Activated CD4-positive, CD25-positive, alpha-beta regulatory T cell (primary cell): ENCODE measurements around the gene MAN2B1.
"Not testable (repeated sequence)": the region's sequence is repeated elsewhere in the genome, so short reads cannot be mapped to it uniquely, and the experiment has no call there.

Source experiments
- DNase-seq, 4 experiments: peaks; one replicate each; lab custom pipeline; 2025; lab: John Stamatoyannopoulos, UW

The MAN2B1 gene

GRCh38 chr19:12689012-12689411 lies 22.5 kb upstream of the MAN2B1 start:
- DNase-seq: no peak

- no peak for DNase-seq
Measured at GRCh38 chr19:12687496-12688196, 21.1 kb upstream of the MAN2B1 start, which contains the start of gene GNG14. Gene GNG14, plus strand, starts transcription at chr19:12687998. Its CDS starts 51 bp downstream, at chr19:12688049.

DNA sequence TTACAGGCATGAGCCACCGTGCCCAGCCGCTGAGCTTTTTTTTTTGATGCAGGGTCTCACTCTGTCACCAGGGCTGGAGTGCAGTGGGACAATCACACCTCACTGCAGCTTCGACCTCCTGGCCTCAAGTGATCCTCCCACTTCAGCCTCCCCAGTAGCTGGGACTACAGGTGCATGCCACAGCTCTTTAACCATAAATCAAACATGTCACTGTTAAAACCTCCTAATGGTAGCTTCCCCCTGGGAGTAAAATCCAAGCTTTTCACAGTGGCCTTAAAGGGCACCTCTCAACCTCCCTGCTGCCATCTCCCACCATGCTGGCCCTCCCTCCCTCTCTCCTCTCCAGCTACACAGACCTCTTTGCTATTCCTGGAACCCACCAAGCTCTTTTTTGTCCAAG lies 19.3 kb upstream of the MAN2B1 start:
- DNase-seq: no peak

- peak; percentile 59 to 78 (median 73) for DNase-seq
Measured at GRCh38 chr19:12681074-12681987, 14.8 kb upstream of the MAN2B1 start, which contains the start of gene DHPS. Gene DHPS, minus strand, starts transcription at chr19:12681880. Its CDS starts 114 bp downstream, at chr19:12681766.

- no peak for DNase-seq
Measured at GRCh38 chr19:12680034-12680433, 13.5 kb upstream of the MAN2B1 start.

- DNase-seq: not testable (repeated sequence)
Measured at GRCh38 chr19:12678039-12678438, 11.5 kb upstream of the MAN2B1 start.

- DNase-seq: no peak
Measured at GRCh38 chr19:12676928-12677327, 10.4 kb upstream of the MAN2B1 start.

DNA sequence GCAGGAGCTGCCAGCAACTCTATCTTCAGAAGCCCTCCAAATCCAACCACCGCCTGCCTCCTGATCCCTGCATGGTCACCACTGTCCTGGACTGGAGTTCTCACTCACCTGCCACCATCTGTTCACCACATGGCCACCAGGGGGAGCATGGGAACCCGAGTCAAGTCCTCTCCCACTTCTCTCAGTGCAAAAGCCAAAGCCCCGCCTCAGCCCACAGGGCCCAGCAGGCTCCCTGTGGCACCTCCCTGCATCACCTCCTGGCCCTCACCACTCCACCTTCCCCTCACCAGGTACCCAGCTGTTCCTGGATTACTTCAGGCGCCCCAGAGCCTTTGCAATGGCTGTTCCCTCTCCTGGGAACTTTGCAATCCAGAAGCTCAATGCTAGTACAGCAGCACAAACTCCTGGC lies 9.8 kb upstream of the MAN2B1 start:
- DNase-seq: peak; percentile 68 to 90 (median 81)

- DNase-seq: no peak
Measured at GRCh38 chr19:12675940-12676339, 9.4 kb upstream of the MAN2B1 start.

GRCh38 chr19:12675399-12675798 lies 8.9 kb upstream of the MAN2B1 start:
- no peak for DNase-seq

- DNase-seq: no peak
Measured at GRCh38 chr19:12672744-12673143, 6.2 kb upstream of the MAN2B1 start.

GRCh38 chr19:12670159-12670928 lies 3.8 kb upstream of the MAN2B1 start:
- DNase-seq: no peak

DNA sequence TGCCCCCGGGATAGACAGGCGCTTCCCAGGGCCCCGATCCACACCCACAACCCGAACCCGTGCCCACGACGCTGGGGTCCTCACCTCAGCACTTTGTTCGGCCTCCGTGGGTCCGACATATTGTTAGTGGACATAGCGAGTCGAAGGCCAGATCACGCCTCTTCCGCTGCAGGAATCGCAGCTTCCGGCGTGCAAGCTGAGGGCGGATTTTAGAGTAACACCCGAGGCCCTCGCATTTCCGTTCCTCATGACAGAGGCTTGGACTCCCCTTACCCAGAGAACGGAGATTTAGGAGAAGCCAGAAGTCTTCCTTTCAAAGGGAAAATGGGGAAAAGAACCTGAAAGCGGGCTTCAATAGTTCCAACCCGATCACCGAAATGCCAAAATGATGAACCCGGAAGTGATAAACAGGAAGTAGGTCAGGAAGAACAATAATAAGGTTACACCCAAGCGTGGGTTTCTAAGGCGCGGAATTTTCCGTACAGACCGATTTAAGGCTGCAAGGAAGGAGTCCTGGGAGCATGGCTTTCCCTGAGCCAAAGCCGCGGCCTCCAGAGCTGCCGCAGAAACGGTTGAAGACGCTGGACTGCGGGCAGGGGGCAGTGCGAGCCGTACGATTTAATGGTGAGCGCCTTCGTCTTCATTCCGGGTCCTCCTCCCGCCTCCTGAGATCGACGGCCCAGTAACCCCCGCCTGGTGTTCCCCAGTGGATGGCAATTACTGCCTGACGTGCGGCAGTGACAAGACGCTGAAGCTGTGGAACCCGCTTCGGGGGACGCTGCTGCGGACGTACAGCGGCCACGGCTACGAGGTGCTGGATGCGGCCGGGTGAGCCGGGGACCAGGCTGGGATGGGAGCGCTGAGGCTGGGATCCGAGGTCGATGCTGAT lies 3.0 kb upstream of the MAN2B1 start:
- peak; percentile 36 to 59 (median 46) for DNase-seq

DNA sequence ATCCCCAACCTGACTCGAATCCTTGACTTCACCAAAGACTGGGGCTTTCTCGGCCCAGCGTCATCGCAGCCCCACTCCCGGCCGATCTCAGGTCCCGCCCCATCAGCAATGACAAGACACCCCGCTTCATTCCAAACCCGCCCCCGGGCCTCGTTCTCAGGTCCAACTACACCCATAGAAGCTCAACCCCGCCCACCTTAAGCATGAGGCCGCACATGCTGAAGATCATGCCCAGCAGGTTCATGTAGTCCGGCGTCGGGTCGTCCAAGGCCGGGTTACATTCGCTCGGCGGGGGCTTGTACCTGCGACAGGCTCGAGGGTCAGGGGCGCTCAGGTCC lies 2.4 kb upstream of the MAN2B1 start:
- DNase-seq: peak; percentile 18 to 38 (median 25)

- DNase-seq: no peak
Measured at GRCh38 chr19:12668346-12668745, 1.8 kb upstream of the MAN2B1 start.

DNA sequence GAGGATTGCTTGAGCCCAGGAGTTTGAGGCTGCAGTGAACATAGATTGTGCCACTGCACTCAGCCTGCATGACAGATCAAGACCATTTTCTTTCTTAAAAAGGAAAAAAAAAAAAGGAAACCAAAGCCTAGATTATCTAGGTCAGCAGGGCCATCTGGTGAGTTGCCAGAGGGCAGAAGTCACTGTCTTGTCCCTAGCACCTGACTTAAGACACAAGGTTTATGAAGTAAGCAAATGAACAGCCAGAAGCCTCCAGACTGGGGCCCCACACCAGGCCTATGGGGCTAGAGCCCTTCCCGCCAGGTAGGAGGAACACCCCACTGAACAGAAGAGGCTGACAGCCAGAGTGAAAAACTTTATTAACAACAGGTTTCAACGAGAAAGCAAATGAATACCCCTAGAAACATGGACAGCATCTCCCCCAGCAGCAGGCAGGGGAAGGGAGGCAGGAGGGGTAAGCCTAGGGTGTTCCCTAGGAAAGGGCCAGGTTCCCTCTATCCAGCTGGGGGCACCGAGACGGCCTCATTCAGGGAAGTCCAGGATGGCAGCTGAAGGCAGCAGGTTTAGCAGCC lies 1.3 kb upstream of the MAN2B1 start:
- no peak for DNase-seq

GRCh38 chr19:12665671-12666264 lies 774 bp downstream of the MAN2B1 start:
- no peak for DNase-seq

- DNase-seq: peak in 2 of 4 experiments; percentile 31 to 32
Measured at GRCh38 chr19:12665281-12665573, 1.3 kb downstream of the MAN2B1 start.

GRCh38 chr19:12664406-12665280 lies 1.9 kb downstream of the MAN2B1 start:
- DNase-seq: no peak

GRCh38 chr19:12660980-12661379 lies 5.6 kb downstream of the MAN2B1 start:
- DNase-seq: no peak
